Subcutaneous adipose tissue (tissue), 4 donors: ENCODE results near the gene PRSS16. TPM values are rescaled to one million over a fixed set of nuclear protein-coding genes. Genes with fewer than 3 reads are reported as not detected.

Experiments used
- total RNA-seq, 4 donors: library from RNA; depleted of rRNA; stranded (reverse); fragments of >200 nt; gene quantifications; one replicate each; pipeline ENCODE4 v1.1.0, GENCODE V29; 2016
- TF ChIP-seq, protein P1 (sequence below): fragments of 450-650 bp; IDR thresholded peaks from one replicate; pipeline ENCODE4 v1.5.1; 2016; ENCODE audit warnings: low read depth, mild to moderate bottlenecking, control low read depth, antibody characterized with exemption, moderate library complexity

The PRSS16 gene
- total RNA-seq, 4 donors from 2014 or later = 0.88 TPM; not detected in 3

DNA sequence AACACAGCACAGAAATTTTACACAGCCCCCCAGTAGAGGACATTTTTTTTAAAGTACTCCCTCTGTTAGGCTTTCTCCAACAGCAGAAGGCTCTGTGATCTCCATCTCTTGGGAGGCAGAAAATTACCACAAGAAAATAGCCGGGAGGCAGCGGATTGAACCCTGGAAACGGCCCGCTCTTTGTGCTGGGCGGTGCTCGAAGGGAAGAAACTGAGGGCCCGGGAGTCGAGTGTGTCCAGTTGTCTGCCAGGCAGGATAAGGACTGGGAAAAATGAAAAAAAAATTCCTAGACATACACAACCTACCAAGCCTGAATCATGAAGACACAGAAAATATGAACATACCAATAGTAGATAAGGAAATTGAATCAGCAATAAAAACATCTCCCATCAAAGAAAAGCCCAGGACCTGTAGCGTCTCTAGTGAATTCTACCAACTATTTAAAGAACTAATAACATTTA lies 33.1 kb downstream of the PRSS16 start:
- TF ChIP-seq, protein P1, sequence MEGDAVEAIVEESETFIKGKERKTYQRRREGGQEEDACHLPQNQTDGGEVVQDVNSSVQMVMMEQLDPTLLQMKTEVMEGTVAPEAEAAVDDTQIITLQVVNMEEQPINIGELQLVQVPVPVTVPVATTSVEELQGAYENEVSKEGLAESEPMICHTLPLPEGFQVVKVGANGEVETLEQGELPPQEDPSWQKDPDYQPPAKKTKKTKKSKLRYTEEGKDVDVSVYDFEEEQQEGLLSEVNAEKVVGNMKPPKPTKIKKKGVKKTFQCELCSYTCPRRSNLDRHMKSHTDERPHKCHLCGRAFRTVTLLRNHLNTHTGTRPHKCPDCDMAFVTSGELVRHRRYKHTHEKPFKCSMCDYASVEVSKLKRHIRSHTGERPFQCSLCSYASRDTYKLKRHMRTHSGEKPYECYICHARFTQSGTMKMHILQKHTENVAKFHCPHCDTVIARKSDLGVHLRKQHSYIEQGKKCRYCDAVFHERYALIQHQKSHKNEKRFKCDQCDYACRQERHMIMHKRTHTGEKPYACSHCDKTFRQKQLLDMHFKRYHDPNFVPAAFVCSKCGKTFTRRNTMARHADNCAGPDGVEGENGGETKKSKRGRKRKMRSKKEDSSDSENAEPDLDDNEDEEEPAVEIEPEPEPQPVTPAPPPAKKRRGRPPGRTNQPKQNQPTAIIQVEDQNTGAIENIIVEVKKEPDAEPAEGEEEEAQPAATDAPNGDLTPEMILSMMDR = no peak

GRCh38 chr6:27281105-27281539 lies 33.6 kb downstream of the PRSS16 start:
- TF ChIP-seq, protein P1 = no peak

DNA sequence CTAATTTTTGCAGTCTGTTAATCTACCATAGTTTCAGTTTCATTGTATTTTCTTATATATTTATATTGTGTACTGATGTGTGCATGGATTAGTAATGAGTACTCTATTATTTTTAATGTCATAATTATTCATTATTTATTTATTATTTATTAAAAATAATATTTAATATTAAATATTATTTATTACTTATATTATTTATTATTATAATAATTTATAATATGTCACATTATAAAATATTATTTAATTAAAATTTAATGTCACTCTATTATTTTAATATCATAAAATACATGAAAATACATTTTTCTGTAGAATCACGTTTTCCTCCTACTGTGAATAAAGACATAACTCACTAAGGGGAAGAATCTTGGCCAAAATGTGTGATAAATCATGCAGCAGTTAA lies 34.1 kb downstream of the PRSS16 start:
- TF ChIP-seq, protein P1 = no peak

- TF ChIP-seq, protein P1 = no peak
Observed at GRCh38 chr6:27283279-27283678, 35.8 kb downstream of the PRSS16 start.

DNA sequence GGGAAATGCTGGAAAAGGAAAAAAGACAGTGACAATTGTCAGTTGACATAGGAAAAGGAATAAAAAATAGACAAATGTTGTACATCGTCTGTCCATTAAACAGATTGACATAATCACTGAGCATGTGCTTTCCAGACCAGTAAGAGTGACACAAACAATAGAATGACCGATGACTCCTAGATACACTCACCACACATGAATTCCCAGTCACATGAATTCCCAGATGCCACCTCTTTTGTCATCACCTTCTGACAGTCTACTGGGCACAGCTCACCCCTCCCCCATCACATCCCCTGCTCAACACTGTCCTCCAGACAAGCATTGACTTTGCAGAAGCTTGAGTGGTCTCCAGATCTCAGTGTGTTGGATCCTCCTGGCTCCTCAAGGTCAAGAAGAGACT lies 38.6 kb downstream of the PRSS16 start:
- TF ChIP-seq, protein P1 = no peak

DNA sequence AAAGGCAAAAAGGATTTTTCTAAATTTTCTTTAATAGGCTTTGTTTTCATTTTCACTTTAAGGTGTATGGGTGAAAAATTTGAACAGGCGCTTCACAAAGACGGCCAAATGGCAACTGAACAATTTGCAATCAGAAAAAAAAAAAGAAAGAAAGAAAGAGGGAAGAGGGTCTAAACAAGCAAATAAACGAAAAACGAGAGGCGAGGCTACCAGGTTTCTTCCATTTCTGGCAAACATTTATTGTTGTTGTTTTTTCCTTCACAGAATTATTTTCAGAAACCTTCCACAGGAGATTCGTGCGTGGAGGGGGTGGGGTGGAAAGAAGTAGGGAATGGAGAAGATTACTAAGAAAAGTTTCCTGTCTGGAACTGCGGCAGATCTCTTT lies 40.2 kb downstream of the PRSS16 start:
- TF ChIP-seq, protein P1 = no peak

DNA sequence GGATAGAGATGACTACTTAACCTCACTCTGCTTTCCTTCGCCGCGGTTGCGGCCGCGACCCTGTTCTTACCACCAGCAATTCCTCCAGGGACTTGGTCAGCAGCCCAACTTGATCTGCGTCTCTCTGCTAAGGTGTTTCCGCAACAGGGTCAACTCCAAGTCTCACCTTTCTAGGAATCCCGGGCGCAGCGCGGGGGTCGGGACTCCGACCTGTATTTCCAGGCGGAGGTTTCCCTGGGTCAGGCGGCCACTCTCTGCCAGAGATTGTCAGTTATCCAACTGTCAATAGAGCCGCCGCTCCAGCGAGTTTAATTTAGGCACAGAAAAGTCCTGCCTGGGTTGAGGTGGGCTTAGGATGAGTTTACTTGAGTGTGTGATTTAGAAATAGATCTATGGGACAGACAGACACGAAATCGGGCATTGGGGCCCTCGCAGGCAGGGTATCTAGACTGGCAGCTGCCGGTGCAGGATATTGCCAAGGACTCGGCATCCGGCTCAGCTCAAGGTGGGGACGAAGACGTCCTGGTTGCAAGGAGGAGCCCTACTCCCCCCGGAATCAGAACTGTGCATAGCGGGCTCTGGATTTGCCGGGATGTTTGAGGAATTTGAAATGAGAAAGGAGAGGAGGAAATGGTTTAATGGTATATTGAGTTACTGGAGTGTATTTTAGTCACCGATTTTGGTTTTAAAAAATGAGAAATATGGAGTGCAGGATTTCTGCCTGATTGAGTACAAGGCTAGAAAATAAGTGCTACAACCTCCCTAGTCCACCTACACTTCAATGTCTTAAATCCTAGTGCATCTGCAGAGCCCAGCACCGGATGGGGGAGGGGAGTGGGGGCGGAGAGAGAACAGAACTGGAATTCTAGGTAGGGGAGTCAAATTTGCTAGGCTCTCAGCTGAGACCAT lies 40.9 kb downstream of the PRSS16 start:
- TF ChIP-seq, protein P1 = no peak
